GM12872 (cell line): ENCODE results near the gene LRRC2.

Experiments used
- CTCF ChIP-seq: IDR thresholded peaks from 3 replicates; pipeline ENCODE4 v1.5.1; 2011; ENCODE audit warnings: low read depth, mild to moderate bottlenecking, low read length, moderate library complexity; ENCODE audit not compliant: insufficient read depth

The LRRC2 gene

GRCh38 chr3:46477145-46477544 is 89.0 kb downstream of the LRRC2 start:
- no peak for TF ChIP-seq CTCF

- no peak for TF ChIP-seq CTCF
Observed at GRCh38 chr3:46472736-46473135, 93.4 kb downstream of the LRRC2 start.

GRCh38 chr3:46471371-46471914 is 94.7 kb downstream of the LRRC2 start:
- TF ChIP-seq CTCF, result no peak

GRCh38 chr3:46470831-46471230 is 95.3 kb downstream of the LRRC2 start:
- no peak for TF ChIP-seq CTCF

- TF ChIP-seq CTCF, result no peak
Observed at GRCh38 chr3:46469680-46470357, 96.3 kb downstream of the LRRC2 start.

- no peak for TF ChIP-seq CTCF
Observed at GRCh38 chr3:46468753-46469600, 97.1 kb downstream of the LRRC2 start.

GRCh38 chr3:46467562-46467961 is 98.5 kb downstream of the LRRC2 start:
- TF ChIP-seq CTCF, result no peak
